A673 (cell line): ENCODE results near the gene PRR5.

Source experiments
- CTCF ChIP-seq: fragments of 300-800, 200-600 bp; sonication (generic); conservative IDR thresholded peaks from 2 replicates; pipeline ENCODE4 v1.5.1; 2017; ENCODE audit warnings: low read depth, mild to moderate bottlenecking, antibody characterized with exemption, low read length, moderate library complexity, mixed read lengths
- EZH2 ChIP-seq: fragments of 200-600 bp; sonication (generic); IDR thresholded peaks from 2 replicates; pipeline ENCODE4 v1.6.1; 2017; ENCODE audit warnings: borderline replicate concordance, low read depth, mild to moderate bottlenecking, mixed read lengths, antibody characterized with exemption, low read length; ENCODE audit not compliant: poor library complexity, severe bottlenecking

DNA sequence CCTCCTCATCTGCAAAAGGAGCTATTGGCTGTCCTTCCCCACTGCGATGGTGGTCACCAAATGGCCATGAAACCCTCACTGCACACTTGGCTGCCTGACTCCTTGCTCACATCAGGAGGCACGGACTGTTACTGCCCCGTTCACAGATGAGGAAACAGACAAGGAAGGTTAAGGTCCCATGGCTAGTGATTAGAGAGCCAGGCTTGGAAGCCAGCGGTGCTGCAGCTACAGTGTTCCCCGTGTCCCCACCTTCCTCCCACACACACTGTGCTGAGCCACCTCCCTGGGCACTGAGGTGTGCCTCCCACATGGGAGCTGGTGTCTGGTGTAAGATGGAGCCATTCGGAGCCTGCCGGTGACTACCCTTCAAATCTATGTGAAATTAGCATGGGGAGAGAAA is 53.0 kb downstream of the PRR5 start:
- no peak for TF ChIP-seq CTCF
- no peak for TF ChIP-seq EZH2
